Measurements from ENCODE around the gene ARPC1A. TPM values are rescaled to one million over a fixed set of nuclear protein-coding genes. Genes with fewer than 3 reads are reported as not detected.
"Not testable (repeated sequence)": the region's sequence is repeated elsewhere in the genome, so short reads cannot be mapped to it uniquely, and the experiment has no call there.

The ARPC1A gene
- total RNA-seq, 1 donor from 2014 or later = 131 TPM

DNA sequence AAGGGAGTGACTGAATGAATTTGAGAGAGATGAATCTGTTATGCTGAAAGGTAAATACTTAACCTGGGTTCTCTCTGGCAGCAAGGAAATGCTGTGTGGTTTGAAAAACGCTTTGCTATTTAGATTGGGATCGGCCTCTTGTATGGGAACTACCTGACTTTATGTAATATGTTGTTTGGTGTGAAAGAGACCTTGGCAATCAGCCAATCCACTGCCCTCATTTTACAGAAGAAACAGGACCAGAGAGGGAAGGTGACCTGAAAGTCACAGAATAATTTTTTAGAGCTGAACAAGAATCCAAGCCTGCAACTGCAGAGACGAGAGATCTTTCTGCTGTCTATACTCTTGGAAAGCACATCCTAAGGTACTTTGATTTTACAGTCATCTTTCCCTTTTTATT, 84.1 kb downstream of the ARPC1A start:
- TF ChIP-seq CTCF (IDR thresholded peaks at IDR 0.05; ENCODE audit: borderline replicate concordance) = no peak
- intact Hi-C loops (cut with micrococcal nuclease) = no loop called here
- peak overlapping the region; percentile 99 for H3K27ac ChIP-seq (replicated peaks)
- peak overlapping the region; percentile 99 for H3K4me3 ChIP-seq
- H3K4me1 ChIP-seq = peaks cover 57% of the 10 kb centered on the region
- H3K36me3 ChIP-seq = peaks cover 52% of the 10 kb centered on the region
- no peak for DNase-seq
- no peaks in the 10 kb centered on the region for H3K27me3 ChIP-seq (ENCODE audit: low read depth)
- H3K9me3 ChIP-seq (replicated peaks) = no peaks in the 10 kb centered on the region

DNA sequence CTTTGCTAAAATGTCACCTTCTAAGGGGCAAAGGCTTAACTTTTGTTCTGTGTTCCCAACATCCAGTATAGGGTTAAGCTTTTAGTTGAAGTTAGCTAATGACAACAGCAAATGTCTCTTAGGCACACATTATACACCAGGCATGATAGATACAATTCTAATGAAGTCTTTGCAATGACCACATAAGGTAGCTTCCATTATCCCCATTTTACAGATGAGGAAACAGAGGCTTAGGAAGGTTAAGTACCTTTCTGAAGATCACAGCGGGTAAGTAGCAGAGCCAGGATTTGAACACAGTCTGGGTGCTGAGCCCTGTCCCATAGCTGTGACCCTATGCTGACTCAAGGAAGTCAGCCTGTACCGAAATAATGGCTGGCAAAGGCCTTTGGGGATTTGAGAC, 84.9 kb downstream of the ARPC1A start:
- H3K4me1 ChIP-seq = peaks cover 48% of the 10 kb centered on the region
- no peaks in the 10 kb centered on the region for H3K27me3 ChIP-seq (ENCODE audit: low read depth)
- H3K27ac ChIP-seq (replicated peaks) = no peak overlapping the region
- no peaks in the 10 kb centered on the region for H3K9me3 ChIP-seq (replicated peaks)
- H3K4me3 ChIP-seq = no peak overlapping the region
- no peak for TF ChIP-seq CTCF (IDR thresholded peaks at IDR 0.05; ENCODE audit: borderline replicate concordance)
- H3K36me3 ChIP-seq = peaks cover 59% of the 10 kb centered on the region
- DNase-seq = no peak
- intact Hi-C loops (cut with micrococcal nuclease) = no loop called here

DNA sequence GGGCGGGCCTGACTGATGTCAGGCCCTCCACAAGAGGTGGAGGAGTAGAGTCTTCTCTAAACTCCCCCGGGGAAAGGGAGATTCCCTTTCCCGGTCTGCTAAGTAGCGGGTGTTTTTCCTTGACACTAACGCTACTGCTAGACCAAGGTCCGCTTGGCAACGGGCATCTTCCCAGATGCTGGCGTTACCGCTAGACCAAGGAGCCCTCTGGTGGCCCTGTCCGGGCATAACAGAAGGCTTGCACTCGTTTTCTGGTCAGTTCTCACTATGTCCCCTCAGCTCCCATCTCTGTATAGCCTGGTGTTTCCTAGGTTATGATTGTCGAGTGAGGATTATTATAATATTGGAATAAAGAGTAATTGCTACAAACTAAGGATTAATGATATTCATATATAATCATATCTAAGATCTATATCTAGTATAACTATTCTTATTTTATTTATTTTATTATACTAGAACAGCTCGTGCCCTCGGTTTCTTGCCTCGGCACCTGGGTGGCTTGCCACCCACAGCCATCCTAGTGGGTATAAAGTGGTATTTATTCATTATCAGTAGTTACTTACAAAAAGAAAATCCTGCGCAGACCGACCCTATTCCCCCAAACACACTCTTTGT, 89.9 kb downstream of the ARPC1A start:
- intact Hi-C loops (cut with micrococcal nuclease); H3K27ac ChIP-seq (replicated peaks): not testable (repeated sequence)

More for the DNA sequence above, 89.9 kb downstream of the ARPC1A start:
- not testable (repeated sequence) for H3K4me1 ChIP-seq; H3K27me3 ChIP-seq (ENCODE audit: low read depth); H3K9me3 ChIP-seq (replicated peaks); H3K4me3 ChIP-seq
- peaks cover 100% of the 10 kb centered on the region for H3K36me3 ChIP-seq
- TF ChIP-seq CTCF (IDR thresholded peaks at IDR 0.05; ENCODE audit: borderline replicate concordance) = peak; percentile 71
- DNase-seq = peak; percentile 52

Other genes starting within 250 kb of the ARPC1A start
- gene SMURF1, start 181.8 kb upstream of the ARPC1A start, total RNA-seq = 10.0 TPM
- gene KPNA7, start 117.8 kb upstream of the ARPC1A start, total RNA-seq = not detected
- not detected for gene MYH16, start 53.1 kb upstream of the ARPC1A start, total RNA-seq
- 33.6 TPM for gene ARPC1B, start 48.8 kb downstream of the ARPC1A start, total RNA-seq
- 93.2 TPM for gene PDAP1, start 82.7 kb downstream of the ARPC1A start, total RNA-seq
- 43.9 TPM for gene BUD31, start 83.1 kb downstream of the ARPC1A start, total RNA-seq
- 4.3 TPM for gene PTCD1, start 112.9 kb downstream of the ARPC1A start, total RNA-seq
- 17.9 TPM for gene CPSF4, start 113.0 kb downstream of the ARPC1A start, total RNA-seq
- 834 TPM for gene ATP5MF, start 140.3 kb downstream of the ARPC1A start, total RNA-seq
- 3.3 TPM for gene ZNF789, start 147.0 kb downstream of the ARPC1A start, total RNA-seq
- 15.6 TPM for gene ZNF394, start 174.4 kb downstream of the ARPC1A start, total RNA-seq
- 6.0 TPM for gene ZKSCAN5, start 178.8 kb downstream of the ARPC1A start, total RNA-seq
- gene FAM200A, start 226.2 kb downstream of the ARPC1A start, total RNA-seq = 6.4 TPM
- 26.1 TPM for gene ZNF655, start 232.7 kb downstream of the ARPC1A start, total RNA-seq